Panc1 (cell line): ENCODE results near the gene UBP1. TPM values are rescaled to one million over a fixed set of nuclear protein-coding genes. Genes with fewer than 3 reads are reported as not detected.

Source experiments
- ATAC-seq: fragments of 200-7000 bp; cut with Tn5 transposase; 2 replicates; pipeline ENCODE4 v1.9.1; 2020; ENCODE audit warnings: mild to moderate bottlenecking, moderate library complexity
- BruUV-seq: library from RNA; stranded (reverse); fragments of 400-500 nt; replicated peaks from 2 replicates; lab custom pipeline; 2021; lab: Mats Ljungman, UMichigan
- CTCF ChIA-PET: fragments of 300-600 bp; sonication (Branson Sonifier 250); formaldehyde crosslinking; loops from one replicate; lab custom pipeline; 2022; ENCODE audit warnings: antibody characterized with exemption; lab: Charles Lee
- POLR2A ChIA-PET: fragments of 300-600 bp; sonication (Branson Sonifier 250); formaldehyde crosslinking; loops from one replicate; lab custom pipeline; 2022; ENCODE audit warnings: antibody characterized with exemption; lab: Charles Lee
- DNase-seq: peaks from one replicate; pipeline ENCODE4 v3.0.0-alpha.2; 2010; ENCODE audit warnings: low read depth, low spot score
- H3K27ac ChIP-seq: 2 replicates; pipeline ENCODE4 v1.5.1; 2011; ENCODE audit warnings: mild to moderate bottlenecking, low read length, inconsistent platforms
- H3K27me3 ChIP-seq: fragments of 200-500 bp; sonication (Bioruptor generic); 2 replicates; pipeline ENCODE4 v1.6.0; 2014; ENCODE audit warnings: low read length, inconsistent platforms; ENCODE audit not compliant: control insufficient read depth, insufficient read depth
- H3K36me3 ChIP-seq: fragments of 200-500 bp; sonication (Bioruptor generic); 2 replicates; pipeline ENCODE4 v1.5.1; 2014; ENCODE audit warnings: inconsistent platforms, mild to moderate bottlenecking, low read length, moderate library complexity; ENCODE audit not compliant: control insufficient read depth, insufficient read depth
- H3K4me1 ChIP-seq: 2 replicates; pipeline ENCODE4 v1.5.1; 2011; ENCODE audit warnings: inconsistent platforms, mild to moderate bottlenecking, low read length, moderate library complexity; ENCODE audit not compliant: control insufficient read depth, insufficient read depth
- H3K4me3 ChIP-seq, 2 experiments: 2 replicates each; pipeline ENCODE4 v1.5.1; 2011 to 2012; ENCODE audit warnings: low read depth in 2 of 2, low read length in 2 of 2, mild to moderate bottlenecking in 2 of 2, inconsistent platforms in 1 of 2, moderate library complexity in 1 of 2
- H3K9me3 ChIP-seq: fragments of 200-500 bp; sonication (Bioruptor generic); 2 replicates; pipeline ENCODE4 v1.5.1; 2014; ENCODE audit warnings: low read depth, mild to moderate bottlenecking, inconsistent platforms, low read length, moderate library complexity; ENCODE audit not compliant: control insufficient read depth, insufficient read depth
- POLR2AphosphoS5 ChIP-seq: IDR thresholded peaks from 2 replicates; pipeline ENCODE4 v1.6.1; 2012; ENCODE audit warnings: mild to moderate bottlenecking, low read depth, low read length, moderate library complexity
- SIN3A ChIP-seq: IDR thresholded peaks from 2 replicates; pipeline ENCODE4 v1.6.1; 2012; ENCODE audit warnings: low read depth, mild to moderate bottlenecking, low read length, moderate library complexity, borderline replicate concordance; ENCODE audit not compliant: insufficient read depth
- TCF7L2 ChIP-seq: IDR thresholded peaks from 2 replicates; pipeline ENCODE4 v1.6.1; 2011; ENCODE audit warnings: mild to moderate bottlenecking, low read depth, low read length, inconsistent platforms
- in situ Hi-C: cut with HindIII; loops from 2 replicates; pipeline ENCODE4 v1.10.0; 2016; ENCODE audit warnings: low sequenced_read_pairs, low pct_unique_long_range_greater_than_20kb
- intact Hi-C: fragments of 100-400 bp; cut with micrococcal nuclease; formaldehyde crosslinking; loops from one replicate; pipeline ENCODE4 v1.10.0; 2022; ENCODE audit not compliant: unreplicated experiment
- total RNA-seq: library from RNA; stranded (reverse); gene quantifications from one replicate; pipeline ENCODE4 v1.2.1, GENCODE V29; 2021; ENCODE audit not compliant: unreplicated experiment
- TF ChIP-seq, protein P1 (sequence below), 2 experiments: IDR thresholded peaks; 2 replicates each; pipeline ENCODE4 v1.6.1; 2011 to 2012; ENCODE audit warnings: low read depth in 2 of 2, control low read depth in 1 of 2, low read length in 1 of 2, mild to moderate bottlenecking in 1 of 2, moderate library complexity in 1 of 2; ENCODE audit not compliant: insufficient read depth in 1 of 2
- TF ChIP-seq, protein P2 (sequence below): fragments of 450-650 bp; IDR thresholded peaks from 2 replicates; pipeline ENCODE4 v1.5.1; 2017; ENCODE audit warnings: mild to moderate bottlenecking

UBP1 gene
- total RNA-seq, 1 experiment from 2014 or later, result 62.4 TPM

DNA sequence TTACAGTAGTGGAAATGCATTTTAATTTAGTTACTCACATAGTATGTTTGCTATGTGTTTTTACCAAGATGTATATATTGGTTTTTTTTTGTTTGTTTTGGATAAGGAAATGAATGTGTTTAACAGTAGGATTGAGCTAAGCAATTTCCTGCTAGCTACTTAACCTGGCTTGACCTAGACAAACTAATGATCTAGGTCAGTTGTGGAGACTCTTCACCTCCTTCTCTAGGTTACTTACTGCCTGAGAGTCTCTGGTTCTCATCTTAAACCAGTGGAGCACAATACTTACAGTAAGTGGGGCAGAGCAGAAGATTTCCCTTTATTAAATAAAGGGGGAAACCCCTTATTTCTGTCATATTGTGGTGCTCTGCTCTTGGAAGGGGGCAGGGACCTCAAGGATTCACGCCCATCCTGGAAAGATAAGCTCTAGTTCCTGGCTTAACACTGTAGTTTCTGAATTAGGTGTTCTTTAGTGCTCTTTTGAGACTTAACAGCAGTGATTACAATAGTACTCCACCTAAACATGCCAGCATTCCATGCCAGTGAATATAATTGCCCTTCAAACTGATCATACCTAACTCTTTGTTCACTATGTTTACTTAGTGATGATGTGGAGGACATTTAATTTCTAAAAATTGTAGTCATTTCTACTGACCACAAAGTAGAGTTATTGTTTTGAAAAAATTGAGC lies 79.9 kb downstream of the UBP1 start:
- BruUV-seq, result no TSS peak
- Histone ChIP-seq H3K36me3 (no peaks in the 10 kb centered on the region), H3K4me3 (no peak overlapping the region; a peak in 1 of 4 replicates), H3K27me3 (no peaks in the 10 kb centered on the region), H3K4me1 (peaks cover 8% of the 10 kb centered on the region), H3K27ac (peak overlapping the region; percentile 51; the same call in 1 of the 2 replicates), H3K9me3 (no peaks in the 10 kb centered on the region)
- in situ Hi-C loops (no loop called here), intact Hi-C loops (no loop called here)
- DNase-seq (peak; percentile 72), ATAC-seq (peak; percentile 87)
- ChIA-PET CTCF (interaction anchor here (0.6 kb wide), 1 partner anchor 230 kb away, joined by 6 read pairs; no protein-coding TSS in a partner anchor), POLR2A (no interaction called here)
- TF ChIP-seq, protein P1, sequence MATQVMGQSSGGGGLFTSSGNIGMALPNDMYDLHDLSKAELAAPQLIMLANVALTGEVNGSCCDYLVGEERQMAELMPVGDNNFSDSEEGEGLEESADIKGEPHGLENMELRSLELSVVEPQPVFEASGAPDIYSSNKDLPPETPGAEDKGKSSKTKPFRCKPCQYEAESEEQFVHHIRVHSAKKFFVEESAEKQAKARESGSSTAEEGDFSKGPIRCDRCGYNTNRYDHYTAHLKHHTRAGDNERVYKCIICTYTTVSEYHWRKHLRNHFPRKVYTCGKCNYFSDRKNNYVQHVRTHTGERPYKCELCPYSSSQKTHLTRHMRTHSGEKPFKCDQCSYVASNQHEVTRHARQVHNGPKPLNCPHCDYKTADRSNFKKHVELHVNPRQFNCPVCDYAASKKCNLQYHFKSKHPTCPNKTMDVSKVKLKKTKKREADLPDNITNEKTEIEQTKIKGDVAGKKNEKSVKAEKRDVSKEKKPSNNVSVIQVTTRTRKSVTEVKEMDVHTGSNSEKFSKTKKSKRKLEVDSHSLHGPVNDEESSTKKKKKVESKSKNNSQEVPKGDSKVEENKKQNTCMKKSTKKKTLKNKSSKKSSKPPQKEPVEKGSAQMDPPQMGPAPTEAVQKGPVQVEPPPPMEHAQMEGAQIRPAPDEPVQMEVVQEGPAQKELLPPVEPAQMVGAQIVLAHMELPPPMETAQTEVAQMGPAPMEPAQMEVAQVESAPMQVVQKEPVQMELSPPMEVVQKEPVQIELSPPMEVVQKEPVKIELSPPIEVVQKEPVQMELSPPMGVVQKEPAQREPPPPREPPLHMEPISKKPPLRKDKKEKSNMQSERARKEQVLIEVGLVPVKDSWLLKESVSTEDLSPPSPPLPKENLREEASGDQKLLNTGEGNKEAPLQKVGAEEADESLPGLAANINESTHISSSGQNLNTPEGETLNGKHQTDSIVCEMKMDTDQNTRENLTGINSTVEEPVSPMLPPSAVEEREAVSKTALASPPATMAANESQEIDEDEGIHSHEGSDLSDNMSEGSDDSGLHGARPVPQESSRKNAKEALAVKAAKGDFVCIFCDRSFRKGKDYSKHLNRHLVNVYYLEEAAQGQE (IDR thresholded peaks at IDR 0.05; ENCODE audit: insufficient read depth in 1 of 2, low read depth in 2 of 2, low read length in 1 of 2), result no peak
- TF ChIP-seq POLR2AphosphoS5 (no peak), TCF7L2 (no peak), SIN3A (no peak)
- TF ChIP-seq, protein P2, sequence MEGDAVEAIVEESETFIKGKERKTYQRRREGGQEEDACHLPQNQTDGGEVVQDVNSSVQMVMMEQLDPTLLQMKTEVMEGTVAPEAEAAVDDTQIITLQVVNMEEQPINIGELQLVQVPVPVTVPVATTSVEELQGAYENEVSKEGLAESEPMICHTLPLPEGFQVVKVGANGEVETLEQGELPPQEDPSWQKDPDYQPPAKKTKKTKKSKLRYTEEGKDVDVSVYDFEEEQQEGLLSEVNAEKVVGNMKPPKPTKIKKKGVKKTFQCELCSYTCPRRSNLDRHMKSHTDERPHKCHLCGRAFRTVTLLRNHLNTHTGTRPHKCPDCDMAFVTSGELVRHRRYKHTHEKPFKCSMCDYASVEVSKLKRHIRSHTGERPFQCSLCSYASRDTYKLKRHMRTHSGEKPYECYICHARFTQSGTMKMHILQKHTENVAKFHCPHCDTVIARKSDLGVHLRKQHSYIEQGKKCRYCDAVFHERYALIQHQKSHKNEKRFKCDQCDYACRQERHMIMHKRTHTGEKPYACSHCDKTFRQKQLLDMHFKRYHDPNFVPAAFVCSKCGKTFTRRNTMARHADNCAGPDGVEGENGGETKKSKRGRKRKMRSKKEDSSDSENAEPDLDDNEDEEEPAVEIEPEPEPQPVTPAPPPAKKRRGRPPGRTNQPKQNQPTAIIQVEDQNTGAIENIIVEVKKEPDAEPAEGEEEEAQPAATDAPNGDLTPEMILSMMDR, result no peak

DNA sequence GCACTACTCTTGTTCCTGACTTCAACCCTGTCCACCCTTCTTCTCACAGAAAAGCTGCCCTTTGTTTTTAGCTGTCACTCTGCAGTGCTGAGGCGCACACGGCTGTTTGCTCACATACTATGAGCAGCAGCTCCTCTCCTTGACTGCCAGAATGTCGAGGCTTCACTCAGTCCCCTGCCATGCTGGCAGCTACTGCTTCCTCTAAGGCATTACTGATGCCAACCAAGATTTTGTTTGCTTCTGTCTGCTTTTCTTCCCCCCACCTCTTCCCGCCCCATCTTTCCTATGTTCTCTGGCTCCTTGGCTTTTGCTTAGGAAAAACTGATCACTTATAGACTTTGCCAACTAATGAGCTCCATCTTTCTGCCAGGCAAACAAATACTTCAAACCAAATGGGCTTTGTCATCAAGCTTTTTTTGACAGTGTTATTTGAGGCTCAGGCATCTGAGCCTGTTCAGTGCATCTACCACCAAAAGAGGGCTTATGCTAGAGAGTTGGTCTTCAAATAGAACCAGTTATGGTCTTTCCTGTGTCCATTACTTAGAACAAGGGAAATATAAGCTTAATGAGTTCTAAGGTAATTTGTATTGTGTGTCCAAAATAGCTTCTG lies 81.9 kb downstream of the UBP1 start:
- H3K36me3 ChIP-seq, result no peaks in the 10 kb centered on the region
- CTCF ChIA-PET, result interaction anchor here (0.7 kb wide), 2 partner anchors 10 to 47 kb away, joined by 3 to 9 read pairs; no protein-coding TSS in a partner anchor
- no peaks in the 10 kb centered on the region for H3K27me3 ChIP-seq
- intact Hi-C loops, result no loop called here
- no peak for DNase-seq
- ATAC-seq, result no peak
- H3K27ac ChIP-seq, result no peak overlapping the region
- POLR2A ChIA-PET, result interaction anchor here (0.6 kb wide), 1 partner anchor 20 kb away, joined by 3 read pairs; no protein-coding TSS in a partner anchor
- H3K9me3 ChIP-seq, result no peaks in the 10 kb centered on the region
- TF ChIP-seq, protein P2, result no peak
- TF ChIP-seq POLR2AphosphoS5, result no peak
- no peak for TF ChIP-seq SIN3A
- TF ChIP-seq TCF7L2, result no peak
- TF ChIP-seq, protein P1 (IDR thresholded peaks at IDR 0.05; ENCODE audit: insufficient read depth in 1 of 2, low read depth in 2 of 2, low read length in 1 of 2), result no peak
- peaks cover 8% of the 10 kb centered on the region for H3K4me1 ChIP-seq
- in situ Hi-C loops, result no loop called here
- no peak overlapping the region for H3K4me3 ChIP-seq
- no TSS peak for BruUV-seq
